Left kidney (tissue), 2 donors: Measurements from ENCODE around the gene KIAA1755. TPM values are rescaled to one million over a fixed set of nuclear protein-coding genes. Genes with fewer than 3 reads are reported as not detected.

Source experiments
- DNase-seq: peaks from one replicate; pipeline ENCODE4 v3.0.0-alpha.2; 2013
- polyA plus RNA-seq: library from polyadenylated mRNA; unstranded; fragments of 120-200 nt; gene quantifications from one replicate; pipeline ENCODE4 v1.2.1, GENCODE V29; 2013; ENCODE audit not compliant: insufficient read length

Gene KIAA1755
- polyA plus RNA-seq, 1 donor, result 2.1 TPM

- no peak for DNase-seq
Observed at GRCh38 chr20:38165966-38166702, 94.4 kb downstream of the KIAA1755 start.

GRCh38 chr20:38165089-38165965 lies 95.2 kb downstream of the KIAA1755 start, which contains the start of gene TGM2:
Gene TGM2, minus strand, starts transcription at chr20:38165270. Its CDS starts 72 bp downstream, at chr20:38165198.
- no peak for DNase-seq

- no peak for DNase-seq
Observed at GRCh38 chr20:38164624-38165088, 95.9 kb downstream of the KIAA1755 start.

- no peak for DNase-seq
Observed at GRCh38 chr20:38164069-38164468, 96.5 kb downstream of the KIAA1755 start.

GRCh38 chr20:38162878-38163875 lies 97.4 kb downstream of the KIAA1755 start:
- no peak for DNase-seq

- DNase-seq, result no peak
Observed at GRCh38 chr20:38162149-38162548, 98.4 kb downstream of the KIAA1755 start.

- DNase-seq, result no peak
Observed at GRCh38 chr20:38161412-38161774, 99.1 kb downstream of the KIAA1755 start.

Other genes with a start within 250 kb of the KIAA1755 start
- 38.4 TPM for gene TTI1, start 227.3 kb downstream of the KIAA1755 start, polyA plus RNA-seq
- 43.6 TPM for gene RPRD1B, start 227.0 kb downstream of the KIAA1755 start, polyA plus RNA-seq
- gene TGM2, start 95.5 kb downstream of the KIAA1755 start, polyA plus RNA-seq, result 31.8 TPM
- gene BPI, start 43.4 kb upstream of the KIAA1755 start, polyA plus RNA-seq, result 0.32 TPM
- 0.10 TPM for gene LBP, start 85.7 kb upstream of the KIAA1755 start, polyA plus RNA-seq
- 43.1 TPM for gene SNHG17, start 174.6 kb upstream of the KIAA1755 start, polyA plus RNA-seq
- 50.6 TPM for gene RALGAPB, start 212.1 kb upstream of the KIAA1755 start, polyA plus RNA-seq